GM19468 (cell line): ENCODE results near the gene TMX2.

Experiments
- ATAC-seq: cut with Tn5 transposase; IDR thresholded peaks from one replicate; pipeline ENCODE4 v1.9.1; 2021; ENCODE audit warnings: mild to moderate bottlenecking, moderate library complexity, moderate number of reproducible peaks; ENCODE audit not compliant: unreplicated experiment; ENCODE audit errors: extremely low read depth

The TMX2 gene

GRCh38 chr11:57762235-57762861 lies 50.0 kb downstream of the TMX2 start:
- ATAC-seq: no peak

- ATAC-seq: no peak
Measured at GRCh38 chr11:57763568-57763967, 51.2 kb downstream of the TMX2 start.

- ATAC-seq: no peak
Measured at GRCh38 chr11:57764021-57764420, 51.6 kb downstream of the TMX2 start.

- ATAC-seq: no peak
Measured at GRCh38 chr11:57764566-57764965, 52.2 kb downstream of the TMX2 start.

- ATAC-seq: no peak
Measured at GRCh38 chr11:57764972-57765371, 52.6 kb downstream of the TMX2 start.

- no peak for ATAC-seq
Measured at GRCh38 chr11:57770793-57771192, 58.4 kb downstream of the TMX2 start.

GRCh38 chr11:57771365-57771764 lies 59.0 kb downstream of the TMX2 start:
- ATAC-seq: no peak

GRCh38 chr11:57772562-57772961 lies 60.2 kb downstream of the TMX2 start:
- no peak for ATAC-seq

- no peak for ATAC-seq
Measured at GRCh38 chr11:57773026-57773598, 60.7 kb downstream of the TMX2 start.

- ATAC-seq: no peak
Measured at GRCh38 chr11:57775491-57775890, 63.1 kb downstream of the TMX2 start.

- no peak for ATAC-seq
Measured at GRCh38 chr11:57776031-57776521, 63.7 kb downstream of the TMX2 start.

- no peak for ATAC-seq
Measured at GRCh38 chr11:57776577-57777210, 64.3 kb downstream of the TMX2 start.

- no peak for ATAC-seq
Measured at GRCh38 chr11:57777969-57778317, 65.5 kb downstream of the TMX2 start.

- ATAC-seq: no peak
Measured at GRCh38 chr11:57778318-57779037, 66.1 kb downstream of the TMX2 start.

GRCh38 chr11:57779276-57779675 lies 66.9 kb downstream of the TMX2 start:
- ATAC-seq: no peak

- ATAC-seq: no peak
Measured at GRCh38 chr11:57781529-57781943, 69.1 kb downstream of the TMX2 start.

- no peak for ATAC-seq
Measured at GRCh38 chr11:57785072-57785471, 72.7 kb downstream of the TMX2 start.

- no peak for ATAC-seq
Measured at GRCh38 chr11:57786436-57786835, 74.0 kb downstream of the TMX2 start.

GRCh38 chr11:57787006-57787604 lies 74.7 kb downstream of the TMX2 start:
- no peak for ATAC-seq

GRCh38 chr11:57787920-57788702 lies 75.7 kb downstream of the TMX2 start:
- ATAC-seq: no peak
